ENCODE results near the gene SNAP29.
"Not testable (repeated sequence)": the region's sequence is repeated elsewhere in the genome, so short reads cannot be mapped to it uniquely, and the experiment has no call there.

SNAP29 gene

DNA sequence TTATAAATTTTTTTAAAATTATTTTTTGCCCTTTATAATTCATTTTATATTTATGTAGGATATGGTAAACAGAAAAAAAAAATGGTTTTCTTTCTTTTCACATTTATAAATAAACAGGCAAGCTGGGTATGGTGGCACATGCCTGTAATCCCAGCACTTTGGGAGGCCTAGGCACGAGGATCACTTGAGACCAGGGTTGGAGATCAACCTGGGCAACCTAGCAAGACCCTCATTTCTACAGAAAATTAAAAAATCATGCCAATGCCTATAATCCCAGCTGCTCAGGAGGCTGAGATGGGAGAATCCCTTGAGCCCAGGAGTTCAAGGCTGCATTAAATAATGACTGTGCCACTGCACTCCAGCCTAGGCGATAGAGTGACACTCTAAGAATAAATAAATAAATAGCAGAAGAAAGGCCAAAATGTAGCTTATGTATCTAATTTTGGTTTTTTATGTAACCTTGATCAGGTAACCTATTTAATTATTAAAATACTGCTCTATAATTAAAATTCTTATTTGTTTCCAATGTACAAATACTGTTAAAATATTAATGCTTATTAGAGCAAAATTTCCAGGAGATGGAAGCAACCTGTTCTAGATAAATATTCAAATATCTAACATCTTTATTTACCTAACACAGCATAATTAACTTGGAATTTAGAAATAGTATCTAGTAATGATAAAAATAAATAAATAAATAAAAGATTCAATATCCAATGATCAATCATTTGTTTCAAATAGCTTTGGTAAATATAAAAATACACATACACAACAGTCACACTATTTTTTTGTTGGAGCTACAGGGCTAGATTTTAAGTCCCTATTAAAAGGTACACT, 21.6 kb upstream of the SNAP29 start:
- no peak for DNase-seq (ENCODE audit: low read depth)

- not testable (repeated sequence) for DNase-seq (ENCODE audit: low read depth)
Measured at GRCh38 chr22:20839354-20839753, 19.5 kb upstream of the SNAP29 start.

- no peak for DNase-seq (ENCODE audit: low read depth)
Measured at GRCh38 chr22:20839837-20840645, 18.8 kb upstream of the SNAP29 start.

DNA sequence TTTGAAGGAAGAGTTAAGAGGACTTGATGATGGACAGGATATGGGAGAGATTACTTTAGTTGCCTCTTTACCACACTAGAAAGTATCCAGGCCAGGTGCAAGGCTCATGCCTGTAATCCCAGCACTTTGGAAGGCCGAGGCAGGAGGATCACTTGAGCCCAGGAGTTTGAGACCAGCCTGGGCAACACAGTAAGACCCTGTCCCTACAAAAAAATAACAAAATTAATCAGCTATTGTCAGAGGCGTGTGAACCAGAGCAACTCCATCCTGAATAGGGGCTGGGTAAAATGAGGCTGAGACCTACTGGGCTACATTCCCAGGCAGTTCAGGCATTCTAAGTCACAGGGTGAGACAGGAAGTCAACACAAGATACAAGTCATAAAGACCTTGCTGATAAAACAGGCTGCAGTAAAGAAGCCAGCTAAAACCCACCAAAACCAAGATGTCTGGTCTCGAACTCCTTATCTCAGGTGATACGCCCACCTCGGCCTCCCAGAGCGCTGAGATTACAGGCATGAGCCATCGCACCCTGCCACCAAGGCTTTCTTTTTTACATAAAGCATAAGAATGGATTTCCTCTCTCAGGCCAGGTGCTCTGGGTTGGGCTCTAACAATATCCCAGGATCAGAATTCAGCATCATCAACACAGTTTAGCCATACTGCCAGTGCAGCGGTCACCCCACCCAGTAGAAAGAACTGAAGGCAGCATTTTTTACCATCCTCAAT, 18.0 kb upstream of the SNAP29 start:
- DNase-seq (ENCODE audit: low read depth): no peak

GRCh38 chr22:20843501-20843900, 15.3 kb upstream of the SNAP29 start:
- no peak for DNase-seq (ENCODE audit: low read depth)

DNA sequence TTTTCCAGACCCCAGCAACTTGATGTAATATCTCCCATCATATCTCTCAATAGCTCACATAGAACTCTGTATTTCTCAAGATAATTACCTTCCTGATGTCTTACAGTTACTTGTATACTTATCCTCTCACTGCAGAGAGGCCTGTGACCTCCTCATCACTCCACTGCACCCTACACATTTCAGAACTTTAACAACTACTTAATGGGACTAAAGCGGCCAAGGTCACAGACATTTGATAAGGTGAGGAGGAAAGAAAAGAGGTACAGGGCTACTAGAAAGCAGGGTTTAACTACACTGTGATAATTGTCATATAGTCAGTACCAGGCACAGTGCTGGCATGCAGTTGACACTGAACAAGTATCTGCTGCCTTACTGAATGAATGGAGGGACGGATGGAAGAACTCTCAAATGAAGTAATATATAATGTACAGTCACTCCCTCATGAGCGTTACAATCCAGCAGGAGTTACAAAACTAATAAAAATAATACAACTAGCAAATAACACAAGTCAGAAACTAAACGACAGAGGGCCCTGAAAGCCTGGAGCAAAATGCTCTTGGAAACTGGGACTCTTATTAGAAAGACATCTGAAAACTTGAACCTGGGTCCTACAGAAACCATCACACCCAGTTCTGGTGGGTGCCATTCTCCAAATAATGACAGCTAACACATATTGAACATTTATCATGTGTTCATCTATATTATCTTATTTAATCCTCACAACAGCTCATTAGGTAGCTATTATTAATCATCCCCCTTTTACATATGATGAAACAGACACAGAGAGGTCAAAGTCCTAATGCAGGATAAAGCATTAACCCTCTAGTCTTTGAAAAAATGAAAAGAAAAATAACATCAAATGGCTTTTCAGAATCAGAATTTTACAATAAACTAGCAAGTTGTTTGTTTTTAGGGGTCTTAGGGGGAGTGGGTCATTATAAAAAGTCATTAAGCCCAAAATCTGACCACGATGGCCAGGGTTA, 14.5 kb upstream of the SNAP29 start:
- DNase-seq (ENCODE audit: low read depth): no peak

DNA sequence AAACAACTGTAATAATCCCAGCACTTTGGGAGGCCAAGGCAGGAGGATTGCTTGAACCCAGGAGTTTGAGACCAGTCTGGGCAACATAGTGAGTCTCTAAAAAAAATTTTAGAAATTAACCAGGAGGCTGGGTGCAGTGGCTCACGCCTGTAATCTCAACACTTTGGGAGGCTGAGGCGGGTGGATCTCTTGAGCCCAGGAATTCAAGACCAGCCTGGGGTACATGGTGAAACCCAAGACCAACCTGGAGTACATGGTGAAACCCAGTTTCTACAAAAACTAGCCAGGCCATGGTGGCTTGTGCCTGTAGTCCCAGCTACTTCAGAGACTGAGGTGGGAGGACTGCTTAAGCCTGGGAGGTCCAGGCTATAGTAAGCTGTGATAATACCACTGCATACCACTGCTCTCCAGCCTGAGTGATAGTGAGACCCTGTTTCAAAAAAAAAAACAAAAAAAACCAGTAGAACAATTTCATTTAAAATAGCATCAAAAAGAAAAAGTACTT, 11.4 kb upstream of the SNAP29 start:
- DNase-seq (ENCODE audit: low read depth): no peak

GRCh38 chr22:20852076-20852475, 6.7 kb upstream of the SNAP29 start:
- no peak for DNase-seq (ENCODE audit: low read depth)

GRCh38 chr22:20852503-20852902, 6.3 kb upstream of the SNAP29 start:
- no peak for DNase-seq (ENCODE audit: low read depth)

GRCh38 chr22:20853236-20853660, 5.6 kb upstream of the SNAP29 start:
- DNase-seq (ENCODE audit: low read depth): no peak

DNA sequence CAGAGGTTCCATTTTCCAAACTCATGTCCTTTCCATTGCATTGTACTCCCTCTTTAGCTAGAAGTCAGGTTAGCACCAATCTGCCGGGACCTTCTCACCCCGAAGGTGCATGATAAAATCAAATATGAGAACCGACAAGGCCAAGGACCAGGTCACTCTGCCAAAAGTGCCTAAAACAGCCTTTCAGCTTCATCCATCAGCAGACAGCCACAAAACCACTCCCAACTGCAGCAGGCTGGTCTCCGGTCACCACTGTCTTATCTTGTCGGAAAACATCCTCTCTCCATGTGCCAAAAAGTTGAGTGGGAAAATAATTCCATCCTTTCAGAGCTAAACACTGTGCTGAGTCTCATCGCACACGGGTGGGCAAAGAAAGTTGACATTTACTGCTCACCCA, 1.6 kb upstream of the SNAP29 start:
- DNase-seq (ENCODE audit: low read depth): no peak

DNA sequence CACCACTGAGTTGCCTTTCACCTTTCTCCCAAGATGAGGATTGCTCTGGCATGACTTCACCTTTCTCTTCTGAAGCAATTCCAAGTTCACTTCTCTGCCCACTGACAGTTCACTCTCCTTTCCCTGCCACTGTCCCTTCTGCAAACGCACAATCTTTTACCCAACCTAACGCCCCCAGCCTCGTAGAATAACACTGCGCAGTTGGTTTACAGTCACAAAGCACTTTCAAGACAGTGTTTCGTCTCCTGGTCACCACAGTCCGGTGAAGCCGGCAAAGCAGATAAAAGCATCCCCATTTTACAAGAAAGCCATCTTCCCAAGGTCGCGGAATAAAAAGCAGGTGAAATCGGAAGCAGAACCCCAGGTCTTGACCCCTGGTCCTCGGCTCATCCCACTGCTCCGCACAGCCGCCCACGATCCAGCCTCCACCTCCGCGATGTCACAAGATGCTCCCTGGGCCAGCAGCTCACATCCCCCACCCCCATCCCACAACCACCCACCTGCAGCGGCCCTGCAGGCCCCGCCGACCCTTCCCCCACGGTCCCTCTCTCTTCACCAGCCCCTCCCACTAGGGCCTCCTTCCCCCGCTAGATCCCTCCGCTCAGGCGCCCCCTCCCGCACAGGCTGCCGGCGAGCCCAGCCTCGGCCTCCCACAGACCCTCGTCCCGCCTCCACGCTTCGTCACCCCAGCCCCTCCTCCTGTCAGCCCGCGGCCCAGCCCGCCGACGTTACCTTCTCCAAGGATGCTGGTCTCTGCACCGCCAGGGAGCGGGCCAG, 781 bp upstream of the SNAP29 start:
- peak; percentile 79 for DNase-seq (ENCODE audit: low read depth)

DNA sequence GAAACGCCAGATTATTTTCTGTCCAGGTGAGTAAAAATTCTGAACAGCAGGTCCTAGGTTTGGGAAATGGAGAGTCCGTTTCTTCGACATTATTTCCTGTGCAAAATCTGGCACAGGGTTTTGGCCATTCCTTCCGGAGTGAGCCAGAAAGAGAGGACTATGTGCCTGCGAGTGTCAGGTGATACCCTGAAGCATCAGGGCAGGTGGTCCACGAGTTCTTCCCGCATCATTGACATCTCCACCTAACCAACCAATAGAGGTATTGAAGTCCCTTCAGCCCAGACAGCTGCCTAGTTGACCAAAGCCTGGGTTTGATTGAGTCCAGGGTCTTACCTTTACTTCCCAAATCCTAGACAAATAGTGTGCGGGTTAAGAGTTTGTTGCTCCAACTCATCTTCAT, 808 bp downstream of the SNAP29 start:
- DNase-seq (ENCODE audit: low read depth): no peak

GRCh38 chr22:20862540-20862939, 3.7 kb downstream of the SNAP29 start:
- DNase-seq (ENCODE audit: low read depth): no peak

DNA sequence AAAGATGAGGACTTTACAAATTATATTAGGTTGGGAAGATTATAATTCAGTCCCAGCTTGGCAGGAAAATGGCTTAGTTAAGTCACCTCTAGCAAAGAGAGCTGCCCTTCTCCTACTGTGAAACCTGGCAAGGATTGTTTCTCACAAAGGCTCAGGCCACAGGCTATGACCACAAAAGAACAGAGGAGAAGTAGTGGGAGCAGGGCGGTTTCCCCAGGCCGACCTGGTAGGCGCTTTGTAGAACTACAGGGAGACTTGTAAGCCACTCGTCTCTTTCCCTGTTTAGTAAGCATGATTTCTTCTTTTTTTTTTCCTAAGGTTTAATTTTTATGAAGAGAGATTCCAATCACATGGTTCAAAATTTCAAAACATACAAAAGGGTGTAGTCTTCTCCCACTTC, 4.6 kb downstream of the SNAP29 start:
- DNase-seq (ENCODE audit: low read depth): no peak

- DNase-seq (ENCODE audit: low read depth): no peak
Measured at GRCh38 chr22:20864186-20864908, 5.5 kb downstream of the SNAP29 start.

- DNase-seq (ENCODE audit: low read depth): no peak
Measured at GRCh38 chr22:20865331-20865730, 6.5 kb downstream of the SNAP29 start.

- DNase-seq (ENCODE audit: low read depth): no peak
Measured at GRCh38 chr22:20865875-20866445, 7.2 kb downstream of the SNAP29 start.

GRCh38 chr22:20866736-20867135, 7.9 kb downstream of the SNAP29 start:
- no peak for DNase-seq (ENCODE audit: low read depth)
